Measurements from ENCODE around the gene PMPCA. TPM values are rescaled to one million over a fixed set of nuclear protein-coding genes. Genes with fewer than 3 reads are reported as not detected.

The PMPCA gene
- total and polyA plus RNA-seq, 11 donors = 61.5 to 81.8 (median 73.6) TPM

- H3K27ac ChIP-seq = no peak overlapping the region
Measured at GRCh38 chr9:136431782-136432350, 21.4 kb downstream of the PMPCA start.

DNA sequence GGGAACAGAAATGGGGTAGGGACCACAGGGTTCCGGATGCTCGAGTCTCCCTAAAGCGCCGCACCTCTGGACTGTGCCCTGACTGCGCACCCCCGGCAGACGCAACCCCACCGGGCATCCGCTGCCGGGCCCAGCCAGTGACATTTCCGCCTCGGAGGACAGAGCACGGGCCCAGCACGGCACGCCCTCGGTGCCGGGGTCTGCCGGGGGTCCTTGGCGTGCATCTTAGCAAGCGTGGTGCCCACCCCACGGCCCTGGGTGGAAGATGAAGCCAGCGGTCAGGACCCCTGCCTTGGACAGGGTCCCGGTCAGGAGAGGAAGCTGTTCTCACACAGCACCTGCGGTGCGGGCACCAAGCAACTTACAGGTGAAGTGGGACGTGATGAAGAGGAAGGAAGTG, 22.1 kb downstream of the PMPCA start:
- TF ChIP-seq CTCF (IDR thresholded peaks at IDR 0.05) = no peak
- TF ChIP-seq POLR2A (IDR thresholded peaks at IDR 0.05) = no peak
- WGBS, 4 donors = 91 to 95% (median 95%) methylated on average over 12 to 26 of the region's 26 CpGs
- no peaks in the 10 kb centered on the region for H3K9me3 ChIP-seq
- ATAC-seq (no peak), DNase-seq (no peak)
- H3K27ac ChIP-seq = no peak overlapping the region
- peaks cover 0 to 70% (median 47%) of the 10 kb centered on the region in 9 donors for H3K36me3 ChIP-seq
- H3K27me3 ChIP-seq = no peaks in the 10 kb centered on the region
- no peak overlapping the region for H3K4me3 ChIP-seq
- peaks cover 0 to 19% (median 14%) of the 10 kb centered on the region in 12 donors for H3K4me1 ChIP-seq
- intact Hi-C loops (cut with DNase I) = no loop called here

More at GRCh38 chr9:136431782-136432350, 21.4 kb downstream of the PMPCA start:
- intact Hi-C loops (cut with DNase I) = no loop called here
- no peaks in the 10 kb centered on the region for H3K27me3 ChIP-seq
- 91 to 98% (median 93%) methylated on average over 20 to 36 of the region's 36 CpGs for WGBS, 4 donors
- peaks cover 0 to 11% (median 6%) of the 10 kb centered on the region in 12 donors for H3K4me1 ChIP-seq
- H3K4me3 ChIP-seq = no peak overlapping the region
- H3K9me3 ChIP-seq = no peaks in the 10 kb centered on the region
- ATAC-seq (no peak), DNase-seq (no peak)
- TF ChIP-seq CTCF (IDR thresholded peaks at IDR 0.05) = no peak
- peaks cover 0 to 72% (median 51%) of the 10 kb centered on the region in 9 donors for H3K36me3 ChIP-seq

DNA sequence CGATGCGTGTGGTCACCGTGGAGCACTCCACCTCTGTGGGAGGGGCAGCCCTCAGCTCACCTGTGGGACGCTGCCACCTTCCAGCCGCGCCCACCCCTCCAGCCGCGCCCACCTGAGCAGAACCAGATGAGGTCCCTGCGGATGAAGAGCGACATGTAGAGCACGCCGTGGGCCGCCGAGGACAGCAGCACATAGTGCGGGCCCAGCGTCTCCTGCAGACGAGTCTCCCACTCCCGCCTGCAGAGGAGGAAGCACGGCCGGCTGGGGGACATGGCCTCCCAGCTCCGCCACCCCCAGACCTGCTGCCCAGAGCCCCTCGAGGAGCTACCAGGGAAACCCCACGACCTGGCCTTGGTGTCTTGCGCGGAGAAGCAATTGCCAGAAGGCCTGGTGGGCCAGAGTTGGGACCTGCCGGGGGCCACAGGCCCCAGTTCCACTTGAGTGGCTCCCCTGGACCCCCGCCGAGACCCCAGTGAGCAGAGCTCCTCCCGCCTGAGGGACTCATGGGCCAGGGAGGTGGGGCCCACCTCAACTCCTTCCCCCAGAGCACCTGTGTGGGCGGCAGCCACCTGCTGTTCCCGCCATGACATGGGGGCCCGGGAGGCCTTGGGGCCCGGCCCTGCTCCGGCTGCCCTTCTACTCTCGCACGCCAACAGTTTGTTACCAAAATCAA, 22.7 kb downstream of the PMPCA start:
- Histone ChIP-seq H3K4me3 (no peak overlapping the region), H3K27me3 (no peaks in the 10 kb centered on the region), H3K27ac (no peak overlapping the region), H3K36me3 (peaks cover 0 to 67% (median 44%) of the 10 kb centered on the region in 9 donors), H3K4me1 (peaks cover 5 to 25% (median 19%) of the 10 kb centered on the region in 12 donors), H3K9me3 (no peaks in the 10 kb centered on the region)
- intact Hi-C loops (cut with DNase I) = no loop called here
- 92 to 95% (median 94%) methylated on average over 30 to 36 of the region's 36 CpGs for WGBS, 4 donors
- ATAC-seq = no peak
- TF ChIP-seq POLR2A (IDR thresholded peaks at IDR 0.05) (no peak), CTCF (IDR thresholded peaks at IDR 0.05) (no peak)
- no peak for DNase-seq

GRCh38 chr9:136433849-136434579, 23.6 kb downstream of the PMPCA start:
- H3K4me1 ChIP-seq = peaks cover 5 to 31% (median 22%) of the 10 kb centered on the region in 12 donors
- 89 to 92% (median 91%) methylated on average over 28 to 37 of the region's 37 CpGs for WGBS, 4 donors
- H3K9me3 ChIP-seq = no peaks in the 10 kb centered on the region
- H3K27me3 ChIP-seq = no peaks in the 10 kb centered on the region
- intact Hi-C loops (cut with DNase I) = no loop called here
- ATAC-seq (no peak), DNase-seq (no peak)
- H3K27ac ChIP-seq = no peak overlapping the region
- TF ChIP-seq POLR2A (IDR thresholded peaks at IDR 0.05) (no peak), CTCF (IDR thresholded peaks at IDR 0.05) (no peak)
- H3K36me3 ChIP-seq = peaks cover 0 to 58% (median 36%) of the 10 kb centered on the region in 9 donors
- no peak overlapping the region for H3K4me3 ChIP-seq
